Neural progenitor cell (in vitro differentiated cells): ENCODE measurements around the gene RASGRP4.

Experiments
- EZH2 ChIP-seq: fragments of 200-600 bp; sonication (generic); IDR thresholded peaks from 2 replicates; pipeline ENCODE4 v1.6.1; 2017; ENCODE audit warnings: antibody characterized with exemption, mild to moderate bottlenecking, moderate library complexity
- EZH2phosphoT487 ChIP-seq: fragments of 200-600 bp; sonication (generic); IDR thresholded peaks from 2 replicates; pipeline ENCODE4 v1.6.1; 2017; ENCODE audit warnings: antibody characterized with exemption
- TF ChIP-seq, protein P1 (sequence below): fragments of 200-600 bp; sonication (generic); IDR thresholded peaks from 2 replicates; pipeline ENCODE4 v1.5.1; 2017; ENCODE audit warnings: antibody characterized with exemption, mild to moderate bottlenecking

DNA sequence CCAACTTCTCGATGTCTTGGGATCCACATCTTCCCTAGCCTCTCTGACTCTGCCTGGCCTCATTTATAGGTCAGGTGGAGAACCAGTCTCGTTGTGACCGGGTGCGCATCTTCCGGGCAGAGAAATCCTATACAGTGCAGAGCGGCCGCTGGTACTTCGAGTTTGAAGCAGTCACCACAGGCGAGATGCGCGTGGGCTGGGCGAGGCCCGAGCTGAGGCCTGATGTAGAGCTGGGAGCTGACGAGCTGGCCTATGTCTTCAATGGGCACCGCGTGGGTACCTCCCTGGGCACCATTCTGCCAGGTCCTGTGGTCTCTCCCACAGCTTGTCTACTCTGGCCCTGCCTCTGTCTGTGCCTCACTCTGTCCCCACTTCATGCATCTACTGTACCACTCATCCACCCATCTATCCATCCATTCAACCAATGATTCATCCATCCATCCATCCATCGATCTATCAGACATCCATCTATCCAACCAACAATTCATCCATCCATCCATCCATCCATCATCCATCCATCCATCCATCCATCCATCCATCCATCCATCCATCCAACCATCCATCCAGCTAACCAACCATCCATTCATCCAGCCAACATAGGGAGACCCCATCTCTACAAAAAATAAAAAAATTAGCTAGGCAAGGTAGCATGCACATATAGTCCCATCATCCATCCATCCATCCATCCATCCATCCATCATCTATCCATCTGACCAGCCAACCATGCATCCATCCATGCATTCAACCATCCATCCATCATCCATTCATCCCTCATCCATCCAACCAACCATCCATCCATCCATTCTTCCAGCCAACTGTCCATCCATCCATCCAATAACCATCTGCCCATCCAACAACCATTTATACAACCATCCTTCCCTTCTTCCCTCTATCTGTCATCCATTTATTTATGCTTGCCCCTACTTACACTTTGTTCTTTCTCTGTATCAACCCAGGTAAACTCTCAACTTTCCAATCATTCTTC is 41.8 kb upstream of the RASGRP4 start:
- TF ChIP-seq EZH2 (no peak), EZH2phosphoT487 (no peak)
- TF ChIP-seq, protein P1, sequence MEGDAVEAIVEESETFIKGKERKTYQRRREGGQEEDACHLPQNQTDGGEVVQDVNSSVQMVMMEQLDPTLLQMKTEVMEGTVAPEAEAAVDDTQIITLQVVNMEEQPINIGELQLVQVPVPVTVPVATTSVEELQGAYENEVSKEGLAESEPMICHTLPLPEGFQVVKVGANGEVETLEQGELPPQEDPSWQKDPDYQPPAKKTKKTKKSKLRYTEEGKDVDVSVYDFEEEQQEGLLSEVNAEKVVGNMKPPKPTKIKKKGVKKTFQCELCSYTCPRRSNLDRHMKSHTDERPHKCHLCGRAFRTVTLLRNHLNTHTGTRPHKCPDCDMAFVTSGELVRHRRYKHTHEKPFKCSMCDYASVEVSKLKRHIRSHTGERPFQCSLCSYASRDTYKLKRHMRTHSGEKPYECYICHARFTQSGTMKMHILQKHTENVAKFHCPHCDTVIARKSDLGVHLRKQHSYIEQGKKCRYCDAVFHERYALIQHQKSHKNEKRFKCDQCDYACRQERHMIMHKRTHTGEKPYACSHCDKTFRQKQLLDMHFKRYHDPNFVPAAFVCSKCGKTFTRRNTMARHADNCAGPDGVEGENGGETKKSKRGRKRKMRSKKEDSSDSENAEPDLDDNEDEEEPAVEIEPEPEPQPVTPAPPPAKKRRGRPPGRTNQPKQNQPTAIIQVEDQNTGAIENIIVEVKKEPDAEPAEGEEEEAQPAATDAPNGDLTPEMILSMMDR, result no peak
